ENCODE measurements around the gene TMEM123. TPM values are rescaled to one million over a fixed set of nuclear protein-coding genes. Genes with fewer than 3 reads are reported as not detected.

The TMEM123 gene
- polyA plus RNA-seq, 1 experiment = 200 TPM

GRCh38 chr11:102406099-102406498, 46.5 kb downstream of the TMEM123 start:
- Histone ChIP-seq H3K27me3 (ENCODE audit: control insufficient read depth, insufficient read depth, low read length) (no peaks in the 10 kb centered on the region), H3K4me3 (ENCODE audit: low read depth, low read length) (no peak overlapping the region), H3K36me3 (ENCODE audit: control insufficient read depth, insufficient read depth, low read length) (peaks cover 3% of the 10 kb centered on the region)
- ChIA-PET CTCF (interaction anchor here (1.2 kb wide), 1 partner anchor 16 kb away, joined by 4 read pairs; no protein-coding TSS in a partner anchor), POLR2A (no interaction called here)
- no peak for DNase-seq (ENCODE audit: low read depth)
- TF ChIP-seq CTCF (IDR thresholded peaks at IDR 0.05; ENCODE audit: insufficient read depth, low read depth, low read length) = no peak

- H3K36me3 ChIP-seq (ENCODE audit: control insufficient read depth, insufficient read depth, low read length) = peaks cover 3% of the 10 kb centered on the region
- ChIA-PET POLR2A (no interaction called here), CTCF (interaction anchor here (1.2 kb wide), 1 partner anchor 15 kb away, joined by 4 read pairs; no protein-coding TSS in a partner anchor)
- no peak for DNase-seq (ENCODE audit: low read depth)
- no peak overlapping the region for H3K4me3 ChIP-seq (ENCODE audit: low read depth, low read length)
- no peak for TF ChIP-seq CTCF (IDR thresholded peaks at IDR 0.05; ENCODE audit: insufficient read depth, low read depth, low read length)
- no peaks in the 10 kb centered on the region for H3K27me3 ChIP-seq (ENCODE audit: control insufficient read depth, insufficient read depth, low read length)
Observed at GRCh38 chr11:102405501-102405900, 47.1 kb downstream of the TMEM123 start.

- peaks cover 3% of the 10 kb centered on the region for H3K36me3 ChIP-seq (ENCODE audit: control insufficient read depth, insufficient read depth, low read length)
- H3K4me3 ChIP-seq (ENCODE audit: low read depth, low read length) = no peak overlapping the region
- no peak for DNase-seq (ENCODE audit: low read depth)
- CTCF ChIA-PET = no interaction called here
- no peak for TF ChIP-seq CTCF (IDR thresholded peaks at IDR 0.05; ENCODE audit: insufficient read depth, low read depth, low read length)
- H3K27me3 ChIP-seq (ENCODE audit: control insufficient read depth, insufficient read depth, low read length) = no peaks in the 10 kb centered on the region
- POLR2A ChIA-PET = no interaction called here
Observed at GRCh38 chr11:102402548-102402947, 50.0 kb downstream of the TMEM123 start.

- ChIA-PET POLR2A (no interaction called here), CTCF (interaction anchor here (3.8 kb wide), 1 partner anchor 12 kb away, joined by 35 read pairs; no protein-coding TSS in a partner anchor)
- no peak for DNase-seq (ENCODE audit: low read depth)
- Histone ChIP-seq H3K4me3 (ENCODE audit: low read depth, low read length) (no peak overlapping the region), H3K27me3 (ENCODE audit: control insufficient read depth, insufficient read depth, low read length) (no peaks in the 10 kb centered on the region), H3K36me3 (ENCODE audit: control insufficient read depth, insufficient read depth, low read length) (peaks cover 3% of the 10 kb centered on the region)
- no peak for TF ChIP-seq CTCF (IDR thresholded peaks at IDR 0.05; ENCODE audit: insufficient read depth, low read depth, low read length)
Observed at GRCh38 chr11:102401905-102402304, 50.7 kb downstream of the TMEM123 start.

GRCh38 chr11:102400603-102401002, 52.0 kb downstream of the TMEM123 start:
- ChIA-PET POLR2A (interaction anchor here (0.7 kb wide), 1 partner anchor 11 kb away, joined by 3 read pairs; no protein-coding TSS in a partner anchor), CTCF (interaction anchor here (3.8 kb wide), 1 partner anchor 11 kb away, joined by 35 read pairs; no protein-coding TSS in a partner anchor)
- H3K36me3 ChIP-seq (ENCODE audit: control insufficient read depth, insufficient read depth, low read length) = peaks cover 4% of the 10 kb centered on the region
- no peak for TF ChIP-seq CTCF (IDR thresholded peaks at IDR 0.05; ENCODE audit: insufficient read depth, low read depth, low read length)
- H3K4me3 ChIP-seq (ENCODE audit: low read depth, low read length) = no peak overlapping the region
- H3K27me3 ChIP-seq (ENCODE audit: control insufficient read depth, insufficient read depth, low read length) = no peaks in the 10 kb centered on the region
- DNase-seq (ENCODE audit: low read depth) = no peak

Measured in BJ (cell line).